Right lobe of liver (tissue), 4 donors: Measurements from ENCODE around the gene GTF3C2.

Experiments
- POLR2A ChIP-seq: fragments of 450-650 bp; IDR thresholded peaks from one replicate; pipeline ENCODE4 v1.6.1; 2017; ENCODE audit warnings: antibody characterized with exemption, mild to moderate bottlenecking
- TF ChIP-seq, protein P1 (sequence below), 4 donors: fragments of 200-600 bp in 3 of 4; fragments of 450-650 bp in 1 of 4; IDR thresholded peaks; one replicate each; pipeline versions ENCODE4 v1.5.1 to v1.8.0; 2016 to 2022; ENCODE audit warnings: antibody characterized with exemption in 4 of 4, mild to moderate bottlenecking in 2 of 4
- donor health status: DM: no; HTN: no; CAD: no.
- donor health status: DM: no; HTN: no; CAD: no.
- donor health status: DM: no; HTN: yes; CAD: no.

GRCh38 chr2:27282892-27283291 lies 73.7 kb downstream of the GTF3C2 start:
- TF ChIP-seq, protein P1, sequence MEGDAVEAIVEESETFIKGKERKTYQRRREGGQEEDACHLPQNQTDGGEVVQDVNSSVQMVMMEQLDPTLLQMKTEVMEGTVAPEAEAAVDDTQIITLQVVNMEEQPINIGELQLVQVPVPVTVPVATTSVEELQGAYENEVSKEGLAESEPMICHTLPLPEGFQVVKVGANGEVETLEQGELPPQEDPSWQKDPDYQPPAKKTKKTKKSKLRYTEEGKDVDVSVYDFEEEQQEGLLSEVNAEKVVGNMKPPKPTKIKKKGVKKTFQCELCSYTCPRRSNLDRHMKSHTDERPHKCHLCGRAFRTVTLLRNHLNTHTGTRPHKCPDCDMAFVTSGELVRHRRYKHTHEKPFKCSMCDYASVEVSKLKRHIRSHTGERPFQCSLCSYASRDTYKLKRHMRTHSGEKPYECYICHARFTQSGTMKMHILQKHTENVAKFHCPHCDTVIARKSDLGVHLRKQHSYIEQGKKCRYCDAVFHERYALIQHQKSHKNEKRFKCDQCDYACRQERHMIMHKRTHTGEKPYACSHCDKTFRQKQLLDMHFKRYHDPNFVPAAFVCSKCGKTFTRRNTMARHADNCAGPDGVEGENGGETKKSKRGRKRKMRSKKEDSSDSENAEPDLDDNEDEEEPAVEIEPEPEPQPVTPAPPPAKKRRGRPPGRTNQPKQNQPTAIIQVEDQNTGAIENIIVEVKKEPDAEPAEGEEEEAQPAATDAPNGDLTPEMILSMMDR (IDR thresholded peaks at IDR 0.05) = no peak
- no peak for TF ChIP-seq POLR2A
